Subcutaneous abdominal adipose tissue (tissue), 5 donors: ENCODE measurements around the gene GALNS.
A peak's percentile ranks its signal among the peaks of the same experiment; 100 is the strongest.

Experiments
- H3K27ac ChIP-seq: one replicate; pipeline ENCODE4 v1.7.0; 2013; ENCODE audit warnings: low read depth, mild to moderate bottlenecking, inconsistent platforms, low read length, moderate library complexity
- H3K27me3 ChIP-seq, 5 donors: one replicate each; pipeline ENCODE4 v1.7.0; 2013; ENCODE audit warnings: low read length in 5 of 5, inconsistent platforms in 1 of 5; ENCODE audit not compliant: control insufficient read depth in 5 of 5, insufficient read depth in 4 of 5
- H3K36me3 ChIP-seq, 5 donors: one replicate each; pipeline ENCODE4 v1.7.0; 2013; ENCODE audit warnings: low read length in 5 of 5; ENCODE audit not compliant: control insufficient read depth in 5 of 5, insufficient read depth in 5 of 5
- H3K4me1 ChIP-seq, 5 donors: one replicate each; pipeline ENCODE4 v1.7.0; 2013; ENCODE audit warnings: low read length in 5 of 5, mild to moderate bottlenecking in 3 of 5, moderate library complexity in 1 of 5; ENCODE audit not compliant: control insufficient read depth in 5 of 5, insufficient read depth in 5 of 5
- H3K4me3 ChIP-seq, 5 donors: one replicate each; pipeline ENCODE4 v1.7.0; 2013; ENCODE audit warnings: low read length in 5 of 5, low read depth in 1 of 5
- H3K9ac ChIP-seq, 5 donors: one replicate each; pipeline ENCODE4 v1.7.0; 2013; ENCODE audit warnings: low read length in 5 of 5, mild to moderate bottlenecking in 4 of 5, moderate library complexity in 3 of 5
- H3K9me3 ChIP-seq, 5 donors: one replicate each; pipeline ENCODE4 v1.7.0; 2013; ENCODE audit warnings: low read length in 5 of 5; ENCODE audit not compliant: control insufficient read depth in 5 of 5
- donor health status: healthy.
- donor health status: healthy.
- donor health status: healthy.
- donor health status: healthy.
- donor health status: healthy.

Gene GALNS

GRCh38 chr16:88822281-88823040, 34.3 kb downstream of the GALNS start:
- H3K9ac ChIP-seq: no peak overlapping the region
- no peaks in the 10 kb centered on the region for H3K9me3 ChIP-seq
- H3K27ac ChIP-seq: no peak overlapping the region
- peaks cover 0 to 56% (median 31%) of the 10 kb centered on the region in 5 donors for H3K36me3 ChIP-seq
- H3K27me3 ChIP-seq: no peaks in the 10 kb centered on the region
- H3K4me3 ChIP-seq: no peak overlapping the region
- H3K4me1 ChIP-seq: peaks cover 0 to 2% (median 0%) of the 10 kb centered on the region in 5 donors

- H3K36me3 ChIP-seq: peaks cover 0 to 46% (median 31%) of the 10 kb centered on the region in 5 donors
- no peak overlapping the region for H3K9ac ChIP-seq
- H3K27me3 ChIP-seq: no peaks in the 10 kb centered on the region
- H3K4me3 ChIP-seq: no peak overlapping the region
- H3K27ac ChIP-seq: no peak overlapping the region
- H3K9me3 ChIP-seq: no peaks in the 10 kb centered on the region
- peaks cover 0 to 2% (median 0%) of the 10 kb centered on the region in 5 donors for H3K4me1 ChIP-seq
These were observed 35.4 kb downstream of the GALNS start for GRCh38 chr16:88821168-88821850.

GRCh38 chr16:88820385-88821025, 36.2 kb downstream of the GALNS start:
- H3K27ac ChIP-seq: no peak overlapping the region
- H3K36me3 ChIP-seq: peaks cover 0 to 41% (median 27%) of the 10 kb centered on the region in 5 donors
- H3K4me3 ChIP-seq: no peak overlapping the region
- H3K4me1 ChIP-seq: peaks cover 0 to 2% (median 0%) of the 10 kb centered on the region in 5 donors
- H3K9me3 ChIP-seq: no peaks in the 10 kb centered on the region
- H3K9ac ChIP-seq: no peak overlapping the region
- no peaks in the 10 kb centered on the region for H3K27me3 ChIP-seq

- Histone ChIP-seq H3K9me3 (no peaks in the 10 kb centered on the region), H3K27ac (no peak overlapping the region), H3K27me3 (no peaks in the 10 kb centered on the region), H3K4me1 (peaks cover 0 to 2% (median 0%) of the 10 kb centered on the region in 5 donors), H3K9ac (no peak overlapping the region), H3K4me3 (no peak overlapping the region), H3K36me3 (peaks cover 0 to 36% (median 19%) of the 10 kb centered on the region in 5 donors)
These were observed 37.6 kb downstream of the GALNS start for GRCh38 chr16:88819126-88819525.

- Histone ChIP-seq H3K4me3 (no peak overlapping the region), H3K27me3 (no peaks in the 10 kb centered on the region), H3K4me1 (peaks cover 0 to 2% (median 0%) of the 10 kb centered on the region in 5 donors), H3K27ac (no peak overlapping the region), H3K36me3 (peaks cover 0 to 31% (median 19%) of the 10 kb centered on the region in 5 donors), H3K9ac (no peak overlapping the region), H3K9me3 (no peaks in the 10 kb centered on the region)
These were observed 38.2 kb downstream of the GALNS start for GRCh38 chr16:88818575-88818874.

GRCh38 chr16:88817785-88818574, 38.8 kb downstream of the GALNS start:
- no peak overlapping the region for H3K4me3 ChIP-seq
- H3K9ac ChIP-seq: no peak overlapping the region
- H3K9me3 ChIP-seq: no peaks in the 10 kb centered on the region
- H3K27ac ChIP-seq: no peak overlapping the region
- H3K36me3 ChIP-seq: peaks cover 0 to 29% (median 18%) of the 10 kb centered on the region in 5 donors
- H3K27me3 ChIP-seq: no peaks in the 10 kb centered on the region
- peaks cover 0 to 3% (median 2%) of the 10 kb centered on the region in 5 donors for H3K4me1 ChIP-seq

GRCh38 chr16:88816736-88817535, 39.8 kb downstream of the GALNS start:
- H3K27me3 ChIP-seq: no peaks in the 10 kb centered on the region
- H3K9ac ChIP-seq: no peak overlapping the region
- no peak overlapping the region for H3K27ac ChIP-seq
- no peaks in the 10 kb centered on the region for H3K9me3 ChIP-seq
- peaks cover 0 to 13% (median 11%) of the 10 kb centered on the region in 5 donors for H3K4me1 ChIP-seq
- no peak overlapping the region for H3K4me3 ChIP-seq
- peaks cover 0 to 19% (median 9%) of the 10 kb centered on the region in 5 donors for H3K36me3 ChIP-seq

- peaks cover 0 to 20% (median 18%) of the 10 kb centered on the region in 5 donors for H3K4me1 ChIP-seq
- no peaks in the 10 kb centered on the region for H3K27me3 ChIP-seq
- no peaks in the 10 kb centered on the region for H3K9me3 ChIP-seq
- H3K4me3 ChIP-seq: no peak overlapping the region
- H3K36me3 ChIP-seq: peaks cover 0 to 10% (median under 1%) of the 10 kb centered on the region in 5 donors
- no peak overlapping the region for H3K27ac ChIP-seq
- H3K9ac ChIP-seq: no peak overlapping the region
These were observed 40.7 kb downstream of the GALNS start for GRCh38 chr16:88815901-88816589.

GRCh38 chr16:88815227-88815626, 41.5 kb downstream of the GALNS start:
- H3K4me1 ChIP-seq: peaks cover 6 to 29% (median 26%) of the 10 kb centered on the region in 5 donors
- peak overlapping the region in 1 of 5 donors; percentile 47 for H3K9ac ChIP-seq
- no peak overlapping the region for H3K4me3 ChIP-seq
- H3K27me3 ChIP-seq: no peaks in the 10 kb centered on the region
- H3K27ac ChIP-seq: no peak overlapping the region
- no peaks in the 10 kb centered on the region for H3K9me3 ChIP-seq
- peaks cover 0 to 2% (median 0%) of the 10 kb centered on the region in 5 donors for H3K36me3 ChIP-seq
